Stimulated activated effector memory CD8-positive, alpha-beta T cell treated with anti-CD3 and anti-CD28 coated beads, Interleukin-12 subunit alpha, Interleukin-12 subunit beta, amount 100 ng/mL, for 72 hours (primary cell): ENCODE results near the gene CD24.
A peak's percentile ranks its signal among the peaks of the same experiment; 100 is the strongest.
"Not testable (repeated sequence)": the region's sequence is repeated elsewhere in the genome, so short reads cannot be mapped to it uniquely, and the experiment has no call there.

ENCODE experiments used
- ATAC-seq: fragments of 150-1000 bp; cut with Tn5 transposase; 2 replicates; pipeline ENCODE4 v1.10.0; 2021
- DNase-seq, 2 donors: peaks; one replicate each; pipeline ENCODE4 v3.0.0; 2021 to 2022; ENCODE audit warnings: low spot score in 2 of 2
- H3K27ac Mint-ChIP-seq: one replicate; pipeline ENCODE4 v1.8.0; 2022; ENCODE audit warnings: mild to moderate bottlenecking, mixed read lengths
- H3K36me3 Mint-ChIP-seq: one replicate; pipeline ENCODE4 v1.8.0; 2022; ENCODE audit warnings: mild to moderate bottlenecking, mixed read lengths
- H3K4me1 Mint-ChIP-seq: one replicate; pipeline ENCODE4 v1.8.0; 2022; ENCODE audit warnings: mixed read lengths
- H3K4me3 Mint-ChIP-seq: one replicate; pipeline ENCODE4 v1.8.0; 2022; ENCODE audit warnings: mild to moderate bottlenecking, mixed read lengths
- H3K9me3 Mint-ChIP-seq: one replicate; pipeline ENCODE4 v1.8.0; 2022; ENCODE audit warnings: mixed read lengths

CD24 gene

DNA sequence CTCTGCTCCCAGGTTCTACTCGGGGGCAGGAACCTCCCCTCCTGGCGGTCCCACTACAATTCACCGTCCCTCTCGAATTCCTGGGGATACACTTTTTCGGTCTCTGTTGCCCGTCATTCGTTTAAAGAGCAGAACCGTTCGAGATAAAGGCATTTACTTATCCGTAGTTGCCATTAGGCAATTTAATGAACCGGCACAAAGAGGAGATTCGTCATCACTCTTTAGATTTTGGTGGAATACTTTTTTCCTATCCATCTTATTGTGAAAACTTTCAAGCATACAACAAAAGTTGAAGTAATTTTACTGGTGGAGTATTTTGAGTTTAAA lies 1.2 kb upstream of the CD24 start:
- H3K4me1 Mint-ChIP-seq, result peaks cover 11% of the 10 kb centered on the region
- no peaks in the 10 kb centered on the region for H3K9me3 Mint-ChIP-seq
- H3K27ac Mint-ChIP-seq, result no peak overlapping the region
- ATAC-seq, result no peak
- peak overlapping the region; percentile 62 for H3K4me3 Mint-ChIP-seq
- no peak for DNase-seq
- H3K36me3 Mint-ChIP-seq, result no peaks in the 10 kb centered on the region

DNA sequence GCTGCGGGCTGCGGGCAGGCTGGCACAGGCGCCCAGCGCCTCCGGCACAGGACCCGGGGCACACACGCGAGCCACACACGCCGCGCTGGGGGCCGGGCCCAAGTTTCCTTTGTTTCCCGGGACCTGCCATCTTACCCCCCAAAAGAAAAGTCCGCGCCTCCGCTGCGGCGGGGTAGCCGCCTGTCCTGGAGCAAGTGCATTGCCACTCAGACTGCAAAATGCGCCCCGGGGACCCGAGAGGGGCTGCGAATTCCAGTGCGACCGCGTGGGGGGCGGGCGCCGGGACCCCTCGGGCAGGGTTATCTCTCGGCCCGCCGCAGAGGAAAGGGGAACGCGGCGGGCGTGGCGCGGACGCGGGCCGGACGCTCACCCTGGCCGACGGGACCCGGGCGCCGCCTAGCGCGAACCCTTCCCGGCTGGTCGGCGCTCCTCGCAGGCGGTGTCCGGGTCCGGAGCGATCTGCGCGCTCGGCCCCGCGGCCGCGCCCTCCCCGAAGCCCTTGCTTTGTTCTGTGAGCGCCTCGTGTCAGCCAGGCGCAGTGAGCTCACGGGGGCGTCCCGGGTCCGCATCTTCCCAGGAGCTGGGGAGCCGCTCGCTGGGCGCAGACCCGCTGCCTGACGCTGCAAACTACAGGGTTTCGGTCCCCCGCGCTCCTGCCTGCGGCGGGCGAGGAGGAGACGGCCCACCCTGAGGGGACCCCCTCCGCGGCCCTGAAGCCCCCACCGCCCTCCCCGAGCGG lies 639 bp upstream of the CD24 start:
- Mint-ChIP-seq H3K4me1 (peaks cover 11% of the 10 kb centered on the region), H3K4me3 (peak overlapping the region; percentile 62), H3K36me3 (no peaks in the 10 kb centered on the region), H3K27ac (no peak overlapping the region), H3K9me3 (no peaks in the 10 kb centered on the region)
- ATAC-seq, result peak; percentile 63
- DNase-seq, result peak; percentile 5 to 62

DNA sequence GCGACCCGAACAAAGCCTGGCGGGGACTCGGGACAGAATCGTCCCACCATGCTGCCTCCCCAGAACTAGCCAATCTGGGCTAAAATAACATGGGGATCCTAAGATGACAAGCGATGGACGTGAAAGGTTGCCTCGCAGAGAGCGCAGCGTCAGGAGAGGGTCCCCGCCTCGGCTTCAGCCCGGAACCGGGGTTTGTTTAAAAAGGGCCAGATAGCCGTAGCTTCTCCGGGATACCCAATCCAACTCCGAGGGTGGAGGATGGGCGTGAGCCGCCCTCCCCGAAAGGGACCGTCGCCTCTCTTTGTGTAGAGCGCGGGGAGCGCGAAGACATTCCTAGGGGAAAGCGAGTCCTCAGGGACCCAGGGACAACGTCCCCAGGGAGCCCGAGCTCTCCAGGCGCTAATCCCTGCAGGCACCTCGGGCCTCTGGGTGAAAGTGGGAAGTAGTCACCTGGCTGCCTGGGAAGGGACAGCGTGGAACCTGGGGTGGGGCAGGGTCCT lies 643 bp downstream of the CD24 start:
- Mint-ChIP-seq H3K36me3 (no peaks in the 10 kb centered on the region), H3K9me3 (no peaks in the 10 kb centered on the region), H3K27ac (peak overlapping the region; percentile 56), H3K4me3 (peak overlapping the region; percentile 62), H3K4me1 (peaks cover 11% of the 10 kb centered on the region)
- ATAC-seq (no peak), DNase-seq (peak in 1 of 2 donors; percentile 50)

DNA sequence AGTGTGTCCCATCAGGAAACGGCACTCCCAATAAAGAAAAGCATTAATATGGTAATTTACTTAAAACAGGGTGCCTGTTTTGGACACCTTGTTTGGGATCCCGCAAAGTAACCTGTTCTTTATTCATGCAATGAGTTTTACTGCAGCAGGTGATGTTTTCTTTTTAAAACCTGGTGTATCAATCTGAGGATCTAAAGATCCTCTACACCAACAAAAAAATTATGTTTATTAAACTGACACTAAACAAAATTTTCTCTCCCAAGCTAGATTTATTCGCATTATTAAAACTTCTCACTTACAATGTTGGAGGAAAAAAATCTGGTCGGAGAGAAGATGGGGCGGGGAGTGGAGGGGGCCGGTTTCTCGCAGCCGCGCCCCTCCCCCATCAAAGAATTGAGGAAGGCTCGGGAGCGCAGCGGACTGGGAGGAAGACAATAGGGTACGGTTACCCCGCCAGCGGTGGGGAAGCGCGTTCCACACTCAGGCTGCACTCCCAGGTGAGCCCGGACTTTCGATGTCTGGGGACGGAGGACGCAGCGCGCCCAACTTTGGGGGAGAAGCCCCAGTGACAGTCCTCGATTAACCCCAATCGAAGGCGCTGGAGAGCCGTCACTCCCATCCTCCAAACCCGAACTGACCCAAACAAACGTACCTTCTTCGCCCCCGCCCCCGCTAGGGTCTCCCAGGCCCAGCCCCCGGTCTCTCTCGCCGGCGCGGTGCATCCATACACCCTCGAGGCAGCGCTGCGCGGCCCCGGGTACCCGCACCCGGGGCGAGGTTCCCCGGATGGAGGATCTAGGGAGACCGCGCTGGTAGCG lies 1.3 kb downstream of the CD24 start:
- H3K4me1 Mint-ChIP-seq, result peaks cover 11% of the 10 kb centered on the region
- peak overlapping the region; percentile 62 for H3K4me3 Mint-ChIP-seq
- no peaks in the 10 kb centered on the region for H3K9me3 Mint-ChIP-seq
- no peak for ATAC-seq
- peak; percentile 3 to 48 for DNase-seq
- H3K36me3 Mint-ChIP-seq, result no peaks in the 10 kb centered on the region
- H3K27ac Mint-ChIP-seq, result peak overlapping the region; percentile 56

DNA sequence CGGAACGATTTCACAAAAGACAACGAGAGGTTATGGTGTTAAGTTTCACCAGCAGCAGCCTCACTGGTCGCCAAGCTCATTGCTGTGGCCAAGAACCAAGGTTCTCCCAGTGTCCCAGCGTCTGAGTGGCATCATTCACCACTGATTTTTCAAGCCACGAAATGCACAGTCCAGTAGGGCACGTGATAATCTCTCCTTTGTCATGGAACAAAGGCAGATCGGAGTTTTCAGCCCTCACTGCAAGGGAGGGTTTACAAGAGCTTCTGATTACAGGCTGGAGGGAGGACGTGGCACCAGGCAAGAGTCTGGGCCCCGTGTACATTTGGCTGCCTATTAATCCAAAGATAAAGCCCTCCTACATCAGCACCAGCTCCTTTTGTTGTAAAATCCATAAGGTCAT lies 2.0 kb downstream of the CD24 start:
- no peak for ATAC-seq

DNA sequence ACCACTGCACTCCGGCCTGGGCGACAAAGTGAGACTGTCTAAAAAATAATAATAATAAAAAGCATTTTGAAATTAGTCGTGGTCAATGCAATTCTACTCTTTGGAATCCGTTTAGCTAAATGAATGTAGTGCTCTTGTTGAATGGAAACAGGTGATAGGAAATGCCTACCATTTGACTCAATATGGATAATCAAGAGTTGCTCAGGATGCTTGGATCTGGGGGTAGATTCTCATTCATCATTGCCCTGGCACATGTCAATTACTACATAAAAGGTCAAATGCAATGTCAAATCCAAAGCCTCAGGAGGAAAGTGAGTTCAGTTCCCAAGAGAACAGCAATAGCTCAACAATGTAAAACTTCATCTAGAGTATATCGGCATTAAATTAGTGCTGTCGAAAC lies 3.8 kb downstream of the CD24 start:
- not testable (repeated sequence) for H3K36me3 Mint-ChIP-seq, DNase-seq, H3K9me3 Mint-ChIP-seq, H3K27ac Mint-ChIP-seq, H3K4me3 Mint-ChIP-seq, ATAC-seq
- peaks cover 11% of the 10 kb centered on the region for H3K4me1 Mint-ChIP-seq

More for the DNA sequence above, 2.0 kb downstream of the CD24 start:
- H3K9me3 Mint-ChIP-seq, result no peaks in the 10 kb centered on the region
- no peaks in the 10 kb centered on the region for H3K36me3 Mint-ChIP-seq
- peak overlapping the region; percentile 62 for H3K4me3 Mint-ChIP-seq
- no peak for DNase-seq
- H3K27ac Mint-ChIP-seq, result no peak overlapping the region
- peaks cover 11% of the 10 kb centered on the region for H3K4me1 Mint-ChIP-seq

DNA sequence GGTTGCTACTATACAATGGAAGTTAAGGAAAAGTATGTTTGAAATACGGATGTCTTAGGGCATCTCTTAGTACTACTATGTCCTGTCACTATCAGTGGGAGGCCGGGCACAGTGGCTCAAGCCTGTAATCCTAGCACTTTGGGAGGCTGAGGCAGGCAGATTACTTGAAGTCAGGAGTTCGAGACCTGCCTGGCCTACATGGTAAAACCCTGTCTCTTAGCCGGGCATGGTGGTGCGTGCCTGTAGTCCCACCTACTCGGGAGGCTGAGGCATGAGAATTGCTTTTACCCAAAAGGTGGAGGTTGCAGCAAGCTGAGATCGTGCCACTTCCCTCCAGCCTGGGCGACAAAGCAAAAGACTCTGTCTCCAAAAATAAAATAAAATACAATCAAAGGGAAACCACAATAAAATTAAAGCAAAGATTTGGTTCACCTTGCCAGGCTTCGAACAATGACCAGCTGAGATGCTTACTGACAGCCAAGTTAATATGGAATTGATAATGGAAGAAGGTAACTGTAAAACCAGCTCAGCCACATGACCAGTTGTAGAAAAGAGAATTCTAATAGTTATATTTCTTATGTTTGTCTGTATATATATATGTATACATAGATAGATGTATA lies 6.5 kb downstream of the CD24 start:
- Mint-ChIP-seq H3K27ac (no peak overlapping the region), H3K4me3 (no peak overlapping the region), H3K4me1 (peaks cover under 1% of the 10 kb centered on the region), H3K9me3 (no peaks in the 10 kb centered on the region), H3K36me3 (no peaks in the 10 kb centered on the region)
- ATAC-seq (no peak), DNase-seq (no peak)

DNA sequence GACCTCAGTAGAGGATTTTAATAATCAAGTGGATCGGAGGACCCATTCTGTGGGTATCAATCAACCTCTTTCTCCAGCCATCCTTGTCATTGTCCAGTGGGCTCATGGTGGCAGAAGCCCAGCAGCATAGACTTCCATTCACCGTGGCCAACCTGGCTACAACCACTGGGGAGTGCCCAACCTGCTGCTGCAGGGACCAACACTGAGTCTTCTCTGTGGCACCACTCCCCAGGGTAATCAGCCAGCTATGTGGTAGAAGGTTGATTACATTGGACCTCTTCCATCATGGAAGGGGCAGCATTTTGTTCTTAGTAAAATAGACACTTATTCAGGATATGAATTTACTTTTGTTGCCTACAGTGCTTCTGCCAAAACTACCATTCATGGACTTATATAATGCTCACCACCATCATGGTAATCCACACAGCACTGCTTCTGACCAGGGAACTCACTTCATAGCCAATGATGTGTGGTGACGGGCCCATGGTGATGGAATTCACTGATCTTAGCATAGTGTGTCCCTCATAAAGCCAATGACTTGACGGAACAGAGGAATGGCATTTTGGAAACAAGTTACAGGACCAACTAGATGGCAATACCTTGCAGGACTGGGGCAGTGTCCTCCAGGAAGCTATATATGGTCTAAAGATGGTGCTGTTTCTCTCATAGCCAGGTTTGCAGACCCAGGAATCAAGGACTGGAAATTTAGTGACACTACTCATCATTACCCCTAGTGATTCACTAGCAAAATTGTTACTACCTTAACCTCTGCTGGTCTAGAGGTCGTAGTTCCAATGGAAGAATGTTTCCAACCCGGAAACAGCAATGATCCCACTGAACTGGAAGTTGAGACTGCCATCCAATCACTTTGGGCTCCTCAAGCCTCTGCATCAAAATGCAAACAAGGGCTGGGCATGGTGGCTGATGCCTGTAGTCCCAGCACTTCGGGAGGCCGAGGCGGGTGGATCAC lies 7.6 kb downstream of the CD24 start:
- H3K36me3 Mint-ChIP-seq, result no peaks in the 10 kb centered on the region
- H3K4me1 Mint-ChIP-seq, result no peaks in the 10 kb centered on the region
- H3K27ac Mint-ChIP-seq, result no peak overlapping the region
- no peak for ATAC-seq
- DNase-seq, result no peak
- no peaks in the 10 kb centered on the region for H3K9me3 Mint-ChIP-seq
- no peak overlapping the region for H3K4me3 Mint-ChIP-seq

DNA sequence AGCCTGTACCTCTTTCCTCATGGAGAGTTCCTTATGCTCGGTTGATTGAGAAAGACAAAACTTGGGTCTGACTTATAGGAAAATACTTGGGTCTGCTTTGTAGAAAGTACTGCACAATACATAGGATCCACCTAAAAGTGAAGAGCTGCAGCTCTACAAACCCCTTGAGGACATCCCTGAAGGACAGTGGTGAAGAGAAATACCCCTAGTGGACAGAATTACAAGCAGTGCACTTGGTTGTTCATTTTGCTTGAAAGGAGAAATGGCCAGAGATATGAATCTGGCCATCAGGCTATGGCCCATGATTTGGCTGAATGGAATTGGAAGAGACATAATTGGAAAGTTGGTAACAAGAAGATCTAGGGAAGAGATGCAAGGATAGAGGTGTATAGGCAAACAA lies 8.3 kb downstream of the CD24 start:
- Mint-ChIP-seq H3K27ac (no peak overlapping the region), H3K36me3 (no peaks in the 10 kb centered on the region)

DNA sequence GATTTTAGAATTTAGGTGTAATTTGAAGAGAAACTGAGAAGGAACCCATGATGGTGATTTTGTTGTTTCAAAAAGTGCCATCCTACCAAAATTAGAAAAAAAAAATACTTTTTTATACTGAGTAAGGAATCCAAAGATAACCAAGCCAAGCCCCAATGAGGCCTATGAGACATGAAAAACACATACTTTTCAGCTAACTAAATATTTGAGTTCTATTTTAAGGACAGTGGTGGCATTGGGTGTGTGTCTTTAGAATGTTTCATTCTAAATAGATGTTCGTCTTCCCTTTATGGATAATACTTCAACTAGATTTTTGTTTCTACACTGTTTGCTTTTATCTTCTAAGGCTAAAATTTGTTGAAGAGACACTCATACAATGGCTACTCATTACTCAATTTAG lies 9.6 kb downstream of the CD24 start:
- Mint-ChIP-seq H3K4me1 (no peaks in the 10 kb centered on the region), H3K27ac (no peak overlapping the region), H3K4me3 (no peak overlapping the region), H3K36me3 (no peaks in the 10 kb centered on the region), H3K9me3 (no peaks in the 10 kb centered on the region)
- no peak for DNase-seq
- ATAC-seq, result no peak

More for the DNA sequence above, 8.3 kb downstream of the CD24 start:
- H3K4me1 Mint-ChIP-seq, result no peaks in the 10 kb centered on the region
- no peak for DNase-seq
- H3K9me3 Mint-ChIP-seq, result no peaks in the 10 kb centered on the region
- no peak overlapping the region for H3K4me3 Mint-ChIP-seq
- ATAC-seq, result no peak

DNA sequence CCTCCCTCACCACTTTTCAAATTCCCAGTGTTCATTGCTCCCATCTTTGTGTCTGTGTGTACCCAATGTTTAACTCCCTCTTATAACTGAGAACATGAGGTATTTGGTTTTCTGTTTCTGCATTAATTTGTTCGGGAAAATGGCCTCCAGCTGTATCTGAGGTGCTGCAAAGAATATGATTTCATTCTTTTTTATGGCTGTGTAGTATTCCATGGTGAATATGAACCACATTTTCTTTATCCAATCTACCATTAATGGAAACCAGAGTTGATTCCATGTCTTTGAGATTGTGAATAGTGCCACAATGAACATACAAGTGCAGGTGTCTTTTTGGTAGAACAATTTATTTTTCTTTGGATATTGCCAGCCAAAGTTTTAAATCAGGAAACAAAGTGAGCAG lies 10.4 kb downstream of the CD24 start:
- no peaks in the 10 kb centered on the region for H3K9me3 Mint-ChIP-seq
- ATAC-seq (no peak), DNase-seq (no peak)
- no peaks in the 10 kb centered on the region for H3K36me3 Mint-ChIP-seq
- H3K4me1 Mint-ChIP-seq, result no peaks in the 10 kb centered on the region
- no peak overlapping the region for H3K4me3 Mint-ChIP-seq
- H3K27ac Mint-ChIP-seq, result no peak overlapping the region

DNA sequence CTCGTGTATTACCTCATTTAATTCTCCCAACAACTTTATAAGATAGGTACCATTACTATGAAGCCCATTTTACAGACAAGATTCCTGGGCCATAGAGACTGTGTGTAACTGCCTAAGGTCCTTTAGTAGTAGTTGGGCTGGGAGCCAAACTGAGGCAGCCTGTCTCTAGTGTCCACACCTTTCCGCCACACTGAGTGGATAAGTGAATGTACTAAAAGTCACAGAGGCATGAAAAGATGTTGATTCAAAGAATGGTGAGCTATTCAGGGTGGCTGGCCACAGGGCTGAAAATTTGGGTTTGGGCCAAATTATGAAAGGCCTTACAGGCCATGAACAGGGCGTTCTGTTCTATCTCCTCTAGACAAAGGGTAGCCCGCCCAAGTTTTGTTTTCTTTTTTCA lies 11.0 kb downstream of the CD24 start:
- H3K4me1 Mint-ChIP-seq, result no peaks in the 10 kb centered on the region
- DNase-seq (no peak), ATAC-seq (no peak)
- no peaks in the 10 kb centered on the region for H3K36me3 Mint-ChIP-seq
- no peaks in the 10 kb centered on the region for H3K9me3 Mint-ChIP-seq
- H3K4me3 Mint-ChIP-seq, result no peak overlapping the region
- H3K27ac Mint-ChIP-seq, result no peak overlapping the region

DNA sequence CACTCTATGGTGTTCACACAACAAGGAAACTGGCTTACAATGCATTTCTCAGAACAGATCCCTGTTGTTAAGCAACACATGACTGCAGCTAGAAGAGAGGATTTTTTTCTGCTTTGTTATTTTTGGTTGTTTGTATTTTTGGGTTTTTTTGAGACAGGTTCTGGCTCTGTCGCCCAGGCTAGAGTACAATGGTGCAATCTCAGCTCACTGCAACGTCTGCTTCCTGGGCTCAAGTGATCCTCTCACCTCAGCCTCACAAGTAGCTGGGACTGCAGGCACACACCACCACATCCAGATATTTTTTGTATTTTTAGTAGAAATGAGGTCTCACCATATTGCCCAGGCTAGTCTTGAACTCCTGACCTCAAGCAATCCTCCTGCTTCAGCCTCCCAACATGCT lies 12.7 kb downstream of the CD24 start:
- H3K36me3 Mint-ChIP-seq, result no peaks in the 10 kb centered on the region
- no peak for ATAC-seq
- no peak overlapping the region for H3K4me3 Mint-ChIP-seq
- no peaks in the 10 kb centered on the region for H3K9me3 Mint-ChIP-seq
- no peaks in the 10 kb centered on the region for H3K4me1 Mint-ChIP-seq
- H3K27ac Mint-ChIP-seq, result no peak overlapping the region
- no peak for DNase-seq

DNA sequence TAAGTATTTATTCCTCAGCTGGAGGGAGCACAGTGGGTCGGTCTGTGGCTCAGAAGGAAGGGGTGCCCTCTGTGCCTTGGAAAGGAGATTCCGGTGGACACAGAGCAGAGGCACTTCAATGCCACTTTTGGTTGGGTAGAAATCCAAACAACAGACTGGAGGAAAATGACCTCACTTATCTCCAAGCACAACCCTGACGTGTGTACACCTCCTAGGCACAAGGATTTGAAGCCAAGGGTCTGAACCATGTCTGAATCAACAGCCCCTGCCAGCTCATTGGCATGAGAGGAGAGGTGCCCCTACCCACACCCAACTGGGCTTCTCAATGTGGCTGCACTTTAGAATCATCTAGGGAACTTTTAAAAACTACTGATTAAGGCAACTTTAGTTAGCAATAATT lies 13.4 kb downstream of the CD24 start:
- H3K9me3 Mint-ChIP-seq, result no peaks in the 10 kb centered on the region
- H3K27ac Mint-ChIP-seq, result no peak overlapping the region
- no peak overlapping the region for H3K4me3 Mint-ChIP-seq
- ATAC-seq (no peak), DNase-seq (no peak)
- H3K36me3 Mint-ChIP-seq, result no peaks in the 10 kb centered on the region
- H3K4me1 Mint-ChIP-seq, result no peaks in the 10 kb centered on the region

DNA sequence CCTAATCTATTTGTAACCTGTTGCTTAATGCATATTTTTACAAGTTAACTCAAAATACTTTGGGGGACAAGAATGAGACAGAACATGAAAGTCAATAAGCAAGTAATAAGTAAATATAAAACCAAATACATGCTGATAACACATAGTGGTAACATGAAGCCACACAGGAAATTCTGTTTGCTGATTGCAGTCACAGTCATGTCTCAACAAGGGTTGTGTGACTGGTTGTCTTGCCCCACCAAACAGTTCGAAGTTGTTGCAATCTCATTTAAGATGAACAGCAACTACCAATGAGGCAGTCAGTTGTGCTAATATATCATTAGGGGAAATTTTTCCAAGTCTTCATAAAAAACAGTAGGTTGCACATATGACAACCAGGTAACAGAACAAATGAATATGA lies 14.5 kb downstream of the CD24 start:
- Mint-ChIP-seq H3K4me3 (no peak overlapping the region), H3K9me3 (no peaks in the 10 kb centered on the region), H3K27ac (no peak overlapping the region), H3K36me3 (no peaks in the 10 kb centered on the region), H3K4me1 (no peaks in the 10 kb centered on the region)
- DNase-seq (no peak), ATAC-seq (no peak)
